ENCODE measurements around the gene DLGAP1. TPM values are rescaled to one million over a fixed set of nuclear protein-coding genes. Genes with fewer than 3 reads are reported as not detected.
A peak's percentile ranks its signal among the peaks of the same experiment; 100 is the strongest.

The DLGAP1 gene
- total and polyA plus RNA-seq, 2 of the 4 experiments (the other 2 are of a cell fraction), result under 0.01 to 0.09 TPM

DNA sequence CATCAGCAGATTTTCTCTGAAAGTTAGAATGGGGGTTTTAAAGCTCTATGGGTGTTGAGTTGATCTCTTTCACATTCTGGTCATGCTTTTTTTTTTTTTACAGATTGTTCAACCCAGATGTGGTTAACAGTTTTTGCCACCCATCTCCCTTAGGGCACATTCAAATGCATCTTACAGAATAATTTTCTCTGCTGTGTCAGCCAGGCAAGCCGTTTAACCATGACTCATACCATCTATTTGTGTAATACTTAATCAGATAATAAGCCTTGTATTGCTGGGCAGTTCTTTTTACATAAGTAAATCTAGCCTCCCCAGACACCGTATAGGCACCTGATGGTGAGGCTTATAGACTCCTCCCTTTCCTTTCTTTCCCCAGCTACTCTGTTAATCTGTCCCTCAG lies 943.1 kb downstream of the DLGAP1 start:
- no peak overlapping the region for H3K4me3 ChIP-seq (ENCODE audit: insufficient read depth, low read depth, low read length)
- peak; percentile 87 for ATAC-seq (ENCODE audit: low read depth)
- H3K18ac ChIP-seq (ENCODE audit: low read depth, low read length), result no peak overlapping the region
- no peak overlapping the region for H3K4ac ChIP-seq (ENCODE audit: low read depth, low read length)
- H3K14ac ChIP-seq (replicated peaks; ENCODE audit: low read depth, low read length), result no peak overlapping the region
- no peak overlapping the region for H2AK9ac ChIP-seq (replicated peaks; ENCODE audit: low read depth, low read length, poor library complexity)
- in situ Hi-C loops (cut with MboI; ENCODE audit: low sequenced_read_pairs), result no loop called here
- no peaks in the 10 kb centered on the region for H3K36me3 ChIP-seq (ENCODE audit: control insufficient read depth, insufficient read depth, low read length)
- dilution Hi-C loops (cut with HindIII; ENCODE audit: low sequenced_read_pairs, unreplicated experiment), result no loop called here
- H2AFZ ChIP-seq (replicated peaks; ENCODE audit: low read length, poor library complexity), result no peak overlapping the region
- no peak overlapping the region for H4K5ac ChIP-seq (ENCODE audit: low read depth, low read length)
- ChIA-PET POLR2A (ENCODE audit: unreplicated experiment) (no interaction called here), CTCF (no interaction called here)
- H4K8ac ChIP-seq (ENCODE audit: low read depth in 2 of 2, low read length in 2 of 2), result no peak overlapping the region
- BruUV-seq (replicated peaks), result no TSS peak
- intact Hi-C loops (cut with micrococcal nuclease), result no loop called here
- no CpG with 5 or more reads among the region's 2 CpGs for WGBS, 2 experiments (ENCODE audit: extremely low coverage in 2 of 2, insufficient read length in 1 of 2)
- no peaks in the 10 kb centered on the region for H4K20me1 ChIP-seq (ENCODE audit: insufficient read depth, low read length)
- H3K79me1 ChIP-seq (ENCODE audit: low read depth in 1 of 2, low read length in 2 of 2), result no peaks in the 10 kb centered on the region
- no peak overlapping the region for H2AK5ac ChIP-seq (ENCODE audit: low read depth, low read length)
- no peaks in the 10 kb centered on the region for H3K9me1 ChIP-seq (ENCODE audit: insufficient read depth, low read length)
- no peak overlapping the region for H3K56ac ChIP-seq (ENCODE audit: extremely low read depth, insufficient read depth, low read length)
- peak; percentile 68 for DNase-seq
- H2BK5ac ChIP-seq (ENCODE audit: low read depth, low read length, poor library complexity, severe bottlenecking), result no peak overlapping the region
- no peak overlapping the region for H3K23ac ChIP-seq (ENCODE audit: low read depth, low read length)
- peaks cover 2% of the 10 kb centered on the region; the same call in 1 of the 2 replicates for H3K4me1 ChIP-seq (ENCODE audit: control insufficient read depth, insufficient read depth, low read length)
- no peak overlapping the region for H3K27ac ChIP-seq (ENCODE audit: insufficient read depth, low read length)
- H3K27me3 ChIP-seq (ENCODE audit: control insufficient read depth, insufficient read depth, low read length), result no peaks in the 10 kb centered on the region
- peak; percentile 67 for TF ChIP-seq FOS (IDR thresholded peaks at IDR 0.05; ENCODE audit: low read depth, low read length)
- peak; percentile 49; the same call in 1 of the 2 replicates for TF ChIP-seq CEBPB (IDR thresholded peaks at IDR 0.05; ENCODE audit: low read depth, low read length)
- TF ChIP-seq BHLHE40 (IDR thresholded peaks at IDR 0.05; ENCODE audit: low read depth, low read length), result peak; percentile 15; the same call in 1 of the 2 replicates
- TF ChIP-seq RAD21 (IDR thresholded peaks at IDR 0.05; ENCODE audit: low read length), result no peak
- H4K91ac ChIP-seq (ENCODE audit: insufficient read depth, low read depth, low read length), result no peak overlapping the region
- no peak overlapping the region for H3K9ac ChIP-seq (ENCODE audit: low read depth, low read length)
- no peak overlapping the region for H2BK120ac ChIP-seq (ENCODE audit: low read depth, low read length)
- H3K9me3 ChIP-seq (ENCODE audit: control insufficient read depth, insufficient read depth, low read length), result no peaks in the 10 kb centered on the region
- H2BK15ac ChIP-seq (ENCODE audit: low read depth, low read length), result no peak overlapping the region
- no peak overlapping the region for H3K4me2 ChIP-seq (ENCODE audit: low read depth, low read length)
- H2BK20ac ChIP-seq (ENCODE audit: low read depth, low read length), result no peak overlapping the region
